Esophagus muscularis mucosa (tissue), 3 donors: ENCODE results near the gene SYNGR4.
"Not testable (repeated sequence)": the region's sequence is repeated elsewhere in the genome, so short reads cannot be mapped to it uniquely, and the experiment has no call there.

ENCODE experiments used
- EP300 ChIP-seq: sonication (generic); formaldehyde crosslinking; IDR thresholded peaks from one replicate; pipeline ENCODE4 v1.6.1; 2017; ENCODE audit warnings: antibody characterized with exemption
- TF ChIP-seq, protein P1 (sequence below), 3 experiments: fragments of 200-600 bp in 2 of 3; fragments of 450-650 bp in 1 of 3; sonication (generic) in 2 of 3; IDR thresholded peaks; one replicate each; pipeline ENCODE4 v1.5.1; 2017 to 2019; ENCODE audit warnings: antibody characterized with exemption in 3 of 3, mild to moderate bottlenecking in 2 of 3, moderate library complexity in 1 of 3

DNA sequence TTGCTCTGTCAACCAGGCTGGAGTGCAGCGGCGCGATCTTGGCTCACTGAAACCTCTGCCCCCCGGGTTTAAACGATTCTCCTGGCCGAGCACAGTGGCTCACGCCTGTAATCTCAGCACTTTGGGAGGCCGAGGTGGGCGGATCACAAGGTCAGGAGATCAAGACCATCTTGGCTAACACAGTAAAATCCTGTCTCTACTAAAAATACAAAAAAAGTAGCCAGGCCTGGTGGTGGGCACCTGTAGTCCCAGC, 46.5 kb upstream of the SYNGR4 start:
- TF ChIP-seq, protein P1, sequence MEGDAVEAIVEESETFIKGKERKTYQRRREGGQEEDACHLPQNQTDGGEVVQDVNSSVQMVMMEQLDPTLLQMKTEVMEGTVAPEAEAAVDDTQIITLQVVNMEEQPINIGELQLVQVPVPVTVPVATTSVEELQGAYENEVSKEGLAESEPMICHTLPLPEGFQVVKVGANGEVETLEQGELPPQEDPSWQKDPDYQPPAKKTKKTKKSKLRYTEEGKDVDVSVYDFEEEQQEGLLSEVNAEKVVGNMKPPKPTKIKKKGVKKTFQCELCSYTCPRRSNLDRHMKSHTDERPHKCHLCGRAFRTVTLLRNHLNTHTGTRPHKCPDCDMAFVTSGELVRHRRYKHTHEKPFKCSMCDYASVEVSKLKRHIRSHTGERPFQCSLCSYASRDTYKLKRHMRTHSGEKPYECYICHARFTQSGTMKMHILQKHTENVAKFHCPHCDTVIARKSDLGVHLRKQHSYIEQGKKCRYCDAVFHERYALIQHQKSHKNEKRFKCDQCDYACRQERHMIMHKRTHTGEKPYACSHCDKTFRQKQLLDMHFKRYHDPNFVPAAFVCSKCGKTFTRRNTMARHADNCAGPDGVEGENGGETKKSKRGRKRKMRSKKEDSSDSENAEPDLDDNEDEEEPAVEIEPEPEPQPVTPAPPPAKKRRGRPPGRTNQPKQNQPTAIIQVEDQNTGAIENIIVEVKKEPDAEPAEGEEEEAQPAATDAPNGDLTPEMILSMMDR (IDR thresholded peaks at IDR 0.05), result not testable (repeated sequence)
- TF ChIP-seq EP300, result not testable (repeated sequence)
